Measurements from ENCODE around the gene ENTPD5. TPM values are rescaled to one million over a fixed set of nuclear protein-coding genes. Genes with fewer than 3 reads are reported as not detected.

ENTPD5 gene
- total RNA-seq, 2 donors from 2014 or later: 15.6 to 16.5 TPM

GRCh38 chr14:73988065-73988464 lies 31.0 kb downstream of the ENTPD5 start:
- no peak overlapping the region for H3K27ac Mint-ChIP-seq
- TF ChIP-seq CTCF (conservative IDR thresholded peaks at IDR 0.05): no peak
- peaks cover 4% of the 10 kb centered on the region for H3K4me1 Mint-ChIP-seq
- no peaks in the 10 kb centered on the region for H3K4me1 ChIP-seq (ENCODE audit: control insufficient read depth, insufficient read depth, low read length)
- H3K36me3 Mint-ChIP-seq (ENCODE audit: low read depth): peaks cover 28% of the 10 kb centered on the region
- H3K27ac ChIP-seq (ENCODE audit: low read depth, low read length): no peak overlapping the region
- H3K9ac ChIP-seq (ENCODE audit: extremely low read depth, low read length, poor library complexity, severe bottlenecking): no peak overlapping the region
- H3K4me3 ChIP-seq (ENCODE audit: low read length): no peak overlapping the region
- no peaks in the 10 kb centered on the region for H3K27me3 ChIP-seq (ENCODE audit: control insufficient read depth, insufficient read depth, low read length, poor library complexity, severe bottlenecking)
- H3K36me3 ChIP-seq (ENCODE audit: control insufficient read depth, insufficient read depth, low read length): peaks cover 31% of the 10 kb centered on the region
- no peak overlapping the region for H3K4me3 Mint-ChIP-seq
- no peak for DNase-seq
- no peaks in the 10 kb centered on the region for H3K9me3 ChIP-seq (ENCODE audit: control insufficient read depth, low read length)
- H3K27me3 Mint-ChIP-seq (ENCODE audit: insufficient read depth): no peaks in the 10 kb centered on the region
- no peaks in the 10 kb centered on the region for H3K9me3 Mint-ChIP-seq
- 97% methylated on average over 2 of the region's 3 CpGs; no CpG with 5 or more reads in 1 of the 2 experiments for WGBS, 2 experiments (ENCODE audit: insufficient coverage in 1 of 2, insufficient read length in 1 of 2)

DNA sequence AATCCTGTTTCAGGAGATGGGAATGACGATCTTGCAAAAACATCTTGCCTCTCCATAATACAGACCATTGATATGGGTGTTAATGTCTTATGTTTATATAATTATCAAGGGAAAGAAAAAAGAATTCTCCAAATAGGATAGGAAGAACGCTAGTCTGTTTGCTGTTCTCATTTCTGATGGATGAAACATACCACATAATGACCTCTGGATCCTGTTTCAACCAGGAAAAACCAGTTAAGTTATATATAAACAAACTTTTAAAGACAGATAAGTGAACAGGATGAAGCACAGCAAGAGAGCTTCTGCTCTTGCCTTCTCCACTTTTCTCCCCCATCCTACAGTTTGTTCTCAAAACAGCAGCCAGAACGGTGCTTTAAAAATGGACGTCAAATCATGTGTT lies 41.2 kb downstream of the ENTPD5 start:
- Mint-ChIP-seq H3K9me3 (no peaks in the 10 kb centered on the region), H3K36me3 (ENCODE audit: low read depth) (peaks cover 23% of the 10 kb centered on the region), H3K27ac (no peak overlapping the region), H3K27me3 (ENCODE audit: insufficient read depth) (no peaks in the 10 kb centered on the region), H3K4me1 (peaks cover 3% of the 10 kb centered on the region), H3K4me3 (no peak overlapping the region)
- H3K36me3 ChIP-seq (ENCODE audit: control insufficient read depth, insufficient read depth, low read length): peaks cover 13% of the 10 kb centered on the region
- 93 to 95% methylated on average over 3 of the region's 4 CpGs for WGBS, 2 experiments (ENCODE audit: insufficient coverage in 1 of 2, insufficient read length in 1 of 2)
- H3K27ac ChIP-seq (ENCODE audit: low read depth, low read length): no peak overlapping the region
- H3K9me3 ChIP-seq (ENCODE audit: control insufficient read depth, low read length): no peaks in the 10 kb centered on the region
- peaks cover 6% of the 10 kb centered on the region for H3K4me1 ChIP-seq (ENCODE audit: control insufficient read depth, insufficient read depth, low read length)
- H3K27me3 ChIP-seq (ENCODE audit: control insufficient read depth, insufficient read depth, low read length, poor library complexity, severe bottlenecking): no peaks in the 10 kb centered on the region
- DNase-seq: no peak
- H3K9ac ChIP-seq (ENCODE audit: extremely low read depth, low read length, poor library complexity, severe bottlenecking): no peak overlapping the region
- no peak for TF ChIP-seq CTCF (conservative IDR thresholded peaks at IDR 0.05)
- H3K4me3 ChIP-seq (ENCODE audit: low read length): no peak overlapping the region

DNA sequence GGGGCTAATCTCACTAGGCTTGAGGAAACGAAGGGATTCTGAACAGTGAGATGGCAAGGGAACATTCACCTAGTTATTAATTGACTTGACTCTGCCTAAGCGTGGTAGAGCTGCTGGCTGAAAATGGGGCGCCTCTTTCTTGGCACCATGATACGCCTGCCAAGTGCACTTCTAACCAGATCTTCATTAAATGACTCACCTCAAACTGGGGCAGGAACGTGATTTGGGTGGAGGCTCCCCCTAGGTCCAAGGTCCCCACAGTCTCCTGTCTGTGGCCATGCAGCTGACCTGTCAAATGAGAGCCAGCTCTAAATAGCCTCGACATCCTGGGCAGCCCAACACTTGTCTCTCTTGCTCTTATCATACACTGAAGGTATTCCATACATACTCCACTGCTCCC lies 43.0 kb downstream of the ENTPD5 start:
- Histone ChIP-seq H3K4me3 (ENCODE audit: low read length) (no peak overlapping the region), H3K9ac (ENCODE audit: extremely low read depth, low read length, poor library complexity, severe bottlenecking) (no peak overlapping the region), H3K27me3 (ENCODE audit: control insufficient read depth, insufficient read depth, low read length, poor library complexity, severe bottlenecking) (no peaks in the 10 kb centered on the region), H3K9me3 (ENCODE audit: control insufficient read depth, low read length) (no peaks in the 10 kb centered on the region), H3K27ac (ENCODE audit: low read depth, low read length) (no peak overlapping the region), H3K4me1 (ENCODE audit: control insufficient read depth, insufficient read depth, low read length) (peaks cover 6% of the 10 kb centered on the region), H3K36me3 (ENCODE audit: control insufficient read depth, insufficient read depth, low read length) (peaks cover 20% of the 10 kb centered on the region)
- no peaks in the 10 kb centered on the region for H3K27me3 Mint-ChIP-seq (ENCODE audit: insufficient read depth)
- WGBS, 2 experiments (ENCODE audit: insufficient coverage in 1 of 2, insufficient read length in 1 of 2): 96% methylated on average over 5 to 6 of the region's 6 CpGs
- no peak overlapping the region for H3K4me3 Mint-ChIP-seq
- no peak for TF ChIP-seq CTCF (conservative IDR thresholded peaks at IDR 0.05)
- peaks cover 6% of the 10 kb centered on the region for H3K4me1 Mint-ChIP-seq
- H3K27ac Mint-ChIP-seq: peak overlapping the region; percentile 21
- H3K9me3 Mint-ChIP-seq: no peaks in the 10 kb centered on the region
- no peak for DNase-seq
- H3K36me3 Mint-ChIP-seq (ENCODE audit: low read depth): peaks cover 34% of the 10 kb centered on the region

All from endodermal cell (in vitro differentiated cells).